Caco-2 (cell line): ENCODE measurements around the gene SP8. TPM values are rescaled to one million over a fixed set of nuclear protein-coding genes. Genes with fewer than 3 reads are reported as not detected.

Experiments used
- BruUV-seq: library from RNA; stranded (reverse); fragments of 400-500 nt; replicated peaks from 2 replicates; lab custom pipeline; 2021; lab: Mats Ljungman, UMichigan
- CTCF ChIA-PET: fragments of 300-600 bp; sonication (Branson Sonifier 250); formaldehyde crosslinking; loops from one replicate; lab custom pipeline; 2022; ENCODE audit warnings: antibody characterized with exemption; lab: Charles Lee
- POLR2A ChIA-PET: fragments of 300-600 bp; sonication (Branson Sonifier 250); formaldehyde crosslinking; loops from one replicate; lab custom pipeline; 2022; ENCODE audit warnings: antibody characterized with exemption; lab: Charles Lee
- DNase-seq, 2 experiments: peaks; one replicate each; pipeline versions ENCODE4 v3.0.0 to v3.0.0-alpha.2; 2020 to 2022
- H3K27me3 ChIP-seq: replicated peaks from 2 replicates; pipeline ENCODE4 v1.6.0; 2011; ENCODE audit warnings: low read length; ENCODE audit not compliant: control insufficient read depth, insufficient read depth
- H3K36me3 ChIP-seq: 2 replicates; pipeline ENCODE4 v1.5.1; 2011; ENCODE audit warnings: low read length; ENCODE audit not compliant: control insufficient read depth, insufficient read depth
- H3K4me1 ChIP-seq: fragments of 250-450 bp; sonication (Bioruptor Pico); 2 replicates; pipeline ENCODE4 v1.5.1; 2020; ENCODE audit warnings: mild to moderate bottlenecking
- H3K4me3 ChIP-seq: 2 replicates; pipeline ENCODE4 v1.5.1; 2011; ENCODE audit warnings: low read depth, mild to moderate bottlenecking, control low read depth, low read length
- H3K9me3 ChIP-seq: fragments of 250-450 bp; sonication (Bioruptor Pico); 2 replicates; pipeline ENCODE4 v1.5.1; 2020; ENCODE audit warnings: mild to moderate bottlenecking, moderate library complexity
- H3K27ac Mint-ChIP-seq: one replicate; pipeline ENCODE4 v1.8.0; 2022; ENCODE audit warnings: mixed read lengths; ENCODE audit not compliant: unreplicated experiment
- H3K27me3 Mint-ChIP-seq: one replicate; pipeline ENCODE4 v1.8.0; 2022; ENCODE audit warnings: mixed read lengths; ENCODE audit not compliant: insufficient read depth, unreplicated experiment
- H3K36me3 Mint-ChIP-seq: one replicate; pipeline ENCODE4 v1.8.0; 2022; ENCODE audit warnings: mild to moderate bottlenecking, mixed read lengths; ENCODE audit not compliant: insufficient read depth, unreplicated experiment
- H3K4me1 Mint-ChIP-seq: one replicate; pipeline ENCODE4 v1.8.0; 2022; ENCODE audit warnings: low read depth, mixed read lengths; ENCODE audit not compliant: unreplicated experiment
- H3K4me3 Mint-ChIP-seq: one replicate; pipeline ENCODE4 v1.8.0; 2022; ENCODE audit warnings: mild to moderate bottlenecking, moderate library complexity, mixed read lengths; ENCODE audit not compliant: unreplicated experiment
- H3K9me3 Mint-ChIP-seq: one replicate; pipeline ENCODE4 v1.8.0; 2022; ENCODE audit warnings: mixed read lengths; ENCODE audit not compliant: unreplicated experiment
- CTCF ChIP-seq, 2 experiments: fragments of 200-600 bp in 1 of 2; IDR thresholded peaks; 1 replicate in 1 of 2; 2 replicates in 1 of 2; pipeline versions ENCODE4 v1.5.1 to v1.8.0; 2011 to 2022; ENCODE audit warnings: antibody characterized with exemption in 1 of 2, control low read depth in 1 of 2, inconsistent platforms in 1 of 2, low read depth in 1 of 2, low read length in 1 of 2, mild to moderate bottlenecking in 1 of 2, moderate library complexity in 1 of 2; ENCODE audit not compliant: insufficient read depth in 1 of 2, severe bottlenecking in 1 of 2, unreplicated experiment in 1 of 2
- intact Hi-C: fragments of 100-400 bp; cut with micrococcal nuclease; formaldehyde crosslinking; loops from one replicate; pipeline ENCODE4 v1.10.0; 2022; ENCODE audit not compliant: unreplicated experiment
- total RNA-seq: library from RNA; stranded (reverse); gene quantifications from 2 replicates; pipeline ENCODE4 v1.2.3, GENCODE V29; 2022

The SP8 gene
- total RNA-seq, 1 experiment from 2014 or later: 13.2 TPM

GRCh38 chr7:20787660-20788419 lies 1.2 kb upstream of the SP8 start:
- H3K4me3 Mint-ChIP-seq: peak overlapping the region; percentile 92
- peaks cover 29% of the 10 kb centered on the region for H3K4me1 Mint-ChIP-seq
- H3K4me1 ChIP-seq: peaks cover 10% of the 10 kb centered on the region
- H3K27ac Mint-ChIP-seq: peak overlapping the region; percentile 66
- no peaks in the 10 kb centered on the region for H3K36me3 ChIP-seq
- H3K4me3 ChIP-seq: peak overlapping the region; percentile 84
- intact Hi-C loops: loop anchor here (1.0 to 5.0 kb wide), 3 partner anchors 9 to 639 kb away; partner anchors contain the start of gene SP4
- DNase-seq: no peak
- no peak for TF ChIP-seq CTCF (IDR thresholded peaks at IDR 0.05; ENCODE audit: insufficient read depth in 1 of 2, low read depth in 1 of 2, low read length in 1 of 2, severe bottlenecking in 1 of 2, unreplicated experiment in 1 of 2)
- CTCF ChIA-PET: interaction anchor here (0.6 to 2.5 kb wide), 3 partner anchors 10 to 466 kb away, joined by 5 to 9 read pairs (median 7); no protein-coding TSS in a partner anchor
- H3K9me3 Mint-ChIP-seq: no peaks in the 10 kb centered on the region
- peaks cover 19% of the 10 kb centered on the region for H3K36me3 Mint-ChIP-seq
- no peaks in the 10 kb centered on the region; the same call in 1 of the 2 replicates for H3K27me3 ChIP-seq
- H3K9me3 ChIP-seq: no peaks in the 10 kb centered on the region
- H3K27me3 Mint-ChIP-seq: peaks cover 6% of the 10 kb centered on the region
- POLR2A ChIA-PET: no interaction called here
- BruUV-seq: TSS peak; percentile 27

GRCh38 chr7:20786421-20786778 lies 286 bp downstream of the SP8 start:
- peak overlapping the region; percentile 66 for H3K27ac Mint-ChIP-seq
- Histone ChIP-seq H3K9me3 (no peaks in the 10 kb centered on the region), H3K36me3 (no peaks in the 10 kb centered on the region), H3K4me3 (peak overlapping the region; percentile 84), H3K4me1 (peaks cover 10% of the 10 kb centered on the region), H3K27me3 (no peaks in the 10 kb centered on the region; the same call in 1 of the 2 replicates)
- H3K4me3 Mint-ChIP-seq: peak overlapping the region; percentile 92
- intact Hi-C loops: loop anchor here (1.0 to 5.0 kb wide), 3 partner anchors 120 to 641 kb away; partner anchors contain the start of gene SP4
- peaks cover 3% of the 10 kb centered on the region for H3K27me3 Mint-ChIP-seq
- peak; percentile 45 to 49 for DNase-seq
- H3K36me3 Mint-ChIP-seq: peaks cover 19% of the 10 kb centered on the region
- H3K4me1 Mint-ChIP-seq: peaks cover 35% of the 10 kb centered on the region
- CTCF ChIA-PET: interaction anchor here (0.6 to 2.5 kb wide), 5 partner anchors 8 to 550 kb away, joined by 3 to 9 read pairs (median 3); no protein-coding TSS in a partner anchor
- POLR2A ChIA-PET: interaction anchor here (0.6 to 2.4 kb wide), 8 partner anchors 11 to 855 kb away, joined by 3 to 17 read pairs (median 4); no protein-coding TSS in a partner anchor
- TSS peak; percentile 59 for BruUV-seq
- TF ChIP-seq CTCF (IDR thresholded peaks at IDR 0.05; ENCODE audit: insufficient read depth in 1 of 2, low read depth in 1 of 2, low read length in 1 of 2, severe bottlenecking in 1 of 2, unreplicated experiment in 1 of 2): no peak
- no peaks in the 10 kb centered on the region for H3K9me3 Mint-ChIP-seq

GRCh38 chr7:20786049-20786412 lies 655 bp downstream of the SP8 start:
- Mint-ChIP-seq H3K9me3 (no peaks in the 10 kb centered on the region), H3K27me3 (peaks cover 3% of the 10 kb centered on the region), H3K4me1 (peaks cover 39% of the 10 kb centered on the region), H3K4me3 (peak overlapping the region; percentile 92), H3K27ac (peak overlapping the region; percentile 66), H3K36me3 (peaks cover 19% of the 10 kb centered on the region)
- H3K27me3 ChIP-seq: no peaks in the 10 kb centered on the region
- H3K4me3 ChIP-seq: peak overlapping the region; percentile 84
- ChIA-PET POLR2A (interaction anchor here (0.5 to 2.4 kb wide), 4 partner anchors 12 to 856 kb away, joined by 3 to 17 read pairs (median 4); no protein-coding TSS in a partner anchor), CTCF (interaction anchor here (1.0 to 2.5 kb wide), 3 partner anchors 12 to 49 kb away, joined by 3 to 9 read pairs (median 7); no protein-coding TSS in a partner anchor)
- no TSS peak for BruUV-seq
- no peaks in the 10 kb centered on the region for H3K9me3 ChIP-seq
- no peak for TF ChIP-seq CTCF (IDR thresholded peaks at IDR 0.05; ENCODE audit: insufficient read depth in 1 of 2, low read depth in 1 of 2, low read length in 1 of 2, severe bottlenecking in 1 of 2, unreplicated experiment in 1 of 2)
- no peaks in the 10 kb centered on the region for H3K36me3 ChIP-seq
- intact Hi-C loops: loop anchor here (1.0 to 5.0 kb wide), 3 partner anchors 120 to 641 kb away; partner anchors contain the start of gene SP4
- H3K4me1 ChIP-seq: peaks cover 10% of the 10 kb centered on the region
- no peak for DNase-seq
